HG03060 (cell line): ENCODE measurements around the gene IL11RA.

Source experiments
- ATAC-seq: cut with Tn5 transposase; IDR thresholded peaks from one replicate; pipeline ENCODE4 v1.9.1; 2021; ENCODE audit warnings: low read depth, moderate number of reproducible peaks; ENCODE audit not compliant: unreplicated experiment

Gene IL11RA

DNA sequence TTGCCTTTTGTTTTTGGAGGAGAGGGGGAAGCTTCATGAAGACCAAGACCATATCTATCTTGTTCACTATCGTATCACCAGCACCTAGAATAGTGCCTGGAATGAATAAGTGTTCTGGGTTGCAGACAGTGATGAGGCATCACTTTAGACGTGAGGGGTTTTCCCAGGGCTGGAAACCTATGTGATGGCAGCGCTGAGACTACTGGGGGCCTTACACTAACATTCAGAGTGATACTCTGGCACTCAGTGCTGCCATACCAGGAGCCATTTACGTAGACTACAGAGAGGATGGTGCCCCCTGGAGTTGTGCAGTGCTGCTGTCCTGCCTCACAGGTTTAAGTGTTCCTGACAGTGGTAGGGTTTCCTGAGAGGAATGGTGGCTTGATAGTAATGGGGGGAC is 32.2 kb downstream of the IL11RA start:
- no peak for ATAC-seq

DNA sequence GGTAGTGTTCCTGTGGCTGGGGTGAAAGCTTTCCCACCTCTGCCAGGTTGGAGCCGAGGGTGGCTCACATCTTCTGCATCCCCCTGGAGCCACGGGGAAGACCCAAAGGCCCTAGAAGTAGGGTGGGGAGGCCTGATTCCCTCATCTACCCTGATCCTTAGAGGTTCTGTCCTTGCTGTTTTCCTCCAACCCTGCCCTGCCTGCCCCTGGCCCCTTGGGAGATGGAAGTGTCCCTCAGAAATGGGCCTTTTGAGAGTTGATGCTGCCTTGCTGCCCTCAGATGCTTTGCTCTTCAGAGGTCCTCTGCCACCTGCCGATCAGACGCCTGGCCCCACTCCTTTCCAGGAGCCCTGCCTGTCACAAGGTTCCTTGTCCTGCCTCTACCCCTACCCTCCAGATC is 32.8 kb downstream of the IL11RA start:
- no peak for ATAC-seq

GRCh38 chr9:34685591-34685990 is 33.6 kb downstream of the IL11RA start:
- ATAC-seq: no peak

DNA sequence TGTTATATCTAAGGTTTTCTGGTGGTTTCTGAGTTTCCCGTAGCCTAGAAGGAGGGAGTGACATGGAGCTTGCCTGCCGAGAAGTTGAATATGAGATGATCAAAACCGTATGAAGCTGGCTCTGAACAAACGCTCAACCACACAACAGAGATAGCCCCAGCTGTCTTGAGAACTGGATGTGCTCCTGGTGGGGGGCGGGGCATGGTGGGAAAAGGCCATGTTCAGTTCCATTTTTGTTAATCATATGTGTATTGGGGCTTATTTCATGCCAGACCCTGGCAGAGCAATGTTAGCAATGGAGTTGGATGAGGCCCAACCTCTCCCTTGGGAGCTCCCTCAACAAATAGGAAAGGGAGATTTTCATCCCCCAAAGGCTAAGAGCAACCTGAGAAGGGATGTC is 34.2 kb downstream of the IL11RA start:
- ATAC-seq: no peak

GRCh38 chr9:34686732-34687131 is 34.7 kb downstream of the IL11RA start:
- ATAC-seq: no peak

GRCh38 chr9:34687276-34688030 is 35.5 kb downstream of the IL11RA start:
- ATAC-seq: no peak

GRCh38 chr9:34688329-34689115 is 36.5 kb downstream of the IL11RA start:
- no peak for ATAC-seq

DNA sequence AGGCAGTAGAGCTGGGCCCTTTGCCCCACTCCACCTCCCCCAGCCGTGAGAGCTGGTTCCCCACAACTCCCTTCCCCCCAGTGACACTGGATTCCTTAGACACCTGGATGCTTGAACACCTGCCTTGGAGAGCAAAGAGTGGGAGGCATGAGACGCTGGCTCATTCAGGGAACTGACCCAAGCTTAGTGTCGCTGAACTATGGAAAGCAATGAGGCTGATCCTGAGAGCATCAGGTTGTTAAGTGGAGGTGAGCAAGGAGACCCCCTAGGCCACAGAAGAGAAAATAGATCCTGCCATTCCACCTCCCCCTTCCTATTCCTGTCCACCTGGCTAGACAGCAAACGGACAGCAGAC is 37.1 kb downstream of the IL11RA start:
- ATAC-seq: no peak

GRCh38 chr9:34689512-34689911 is 37.5 kb downstream of the IL11RA start:
- ATAC-seq: no peak

DNA sequence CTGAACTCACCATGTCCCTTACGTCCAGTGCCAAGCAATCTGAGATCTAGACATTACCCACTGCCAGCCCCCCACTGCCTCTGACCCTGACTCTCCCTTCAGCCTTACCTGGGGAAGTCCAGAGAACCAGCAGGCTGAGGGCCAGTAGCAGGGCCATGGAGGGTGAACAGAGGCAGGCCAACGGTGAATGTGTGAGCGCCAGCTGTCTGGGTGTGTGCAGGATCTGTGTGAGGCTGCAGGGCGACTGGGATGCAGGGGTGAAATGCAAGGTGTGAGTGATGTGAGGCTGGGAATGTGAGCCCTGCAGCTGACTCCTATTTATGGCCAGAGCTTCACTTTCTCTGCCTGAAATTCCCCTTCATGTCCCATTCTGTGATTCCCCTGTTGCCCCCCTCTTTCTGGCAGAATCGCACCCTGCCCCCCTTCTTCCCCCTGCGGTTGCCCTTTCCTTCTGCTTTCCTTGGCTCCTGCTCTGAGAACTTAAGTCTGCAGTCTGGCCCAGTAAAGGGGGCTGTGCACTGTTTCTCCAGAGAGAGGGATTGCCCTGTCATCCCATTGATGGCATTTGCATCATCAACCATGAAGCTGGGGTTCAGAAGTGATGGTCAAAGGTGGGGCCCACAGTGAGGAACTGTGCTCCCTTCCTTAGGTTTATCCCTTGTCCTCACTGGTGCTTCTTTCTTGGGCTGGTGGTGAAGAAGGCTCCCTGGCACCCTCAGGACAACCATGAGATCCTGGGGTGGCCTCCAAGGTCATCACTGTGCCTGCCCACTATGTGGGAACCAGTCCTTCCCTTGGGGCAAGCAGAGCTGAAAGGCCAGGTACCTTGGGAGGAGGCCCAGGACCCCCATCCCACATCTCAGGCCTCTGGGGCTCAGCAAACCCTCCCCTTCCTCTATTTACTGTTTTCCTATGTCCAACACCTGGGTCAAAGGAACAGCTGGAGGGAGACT is 39.3 kb downstream of the IL11RA start, which contains the start of gene CCL19:
TSS of gene CCL19 (minus strand) at position 294 of the 953 bp plus-strand sequence. CDS start at position 157, 137 bp downstream.
- ATAC-seq: no peak

- no peak for ATAC-seq
These were observed 39.9 kb downstream of the IL11RA start for GRCh38 chr9:34691936-34692315.

DNA sequence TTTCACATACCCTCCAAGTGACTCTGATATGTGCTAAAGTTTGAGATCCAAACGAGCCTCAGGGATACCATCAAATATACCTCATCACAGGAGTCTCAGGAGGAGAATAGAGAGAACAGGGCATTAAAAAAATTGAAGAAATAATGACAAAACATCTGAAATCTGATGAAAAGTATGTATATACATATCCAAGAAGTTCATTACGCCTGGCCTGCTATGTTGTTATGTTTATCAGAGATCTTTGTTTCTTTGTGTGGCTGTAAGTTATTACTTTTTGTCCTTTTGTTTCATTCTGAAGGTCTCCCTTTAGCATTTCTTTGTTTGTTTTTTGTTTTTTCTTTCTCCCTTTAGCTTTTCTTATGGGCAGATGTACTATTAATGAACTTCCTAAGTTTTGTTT is 41.6 kb downstream of the IL11RA start:
- ATAC-seq: no peak

DNA sequence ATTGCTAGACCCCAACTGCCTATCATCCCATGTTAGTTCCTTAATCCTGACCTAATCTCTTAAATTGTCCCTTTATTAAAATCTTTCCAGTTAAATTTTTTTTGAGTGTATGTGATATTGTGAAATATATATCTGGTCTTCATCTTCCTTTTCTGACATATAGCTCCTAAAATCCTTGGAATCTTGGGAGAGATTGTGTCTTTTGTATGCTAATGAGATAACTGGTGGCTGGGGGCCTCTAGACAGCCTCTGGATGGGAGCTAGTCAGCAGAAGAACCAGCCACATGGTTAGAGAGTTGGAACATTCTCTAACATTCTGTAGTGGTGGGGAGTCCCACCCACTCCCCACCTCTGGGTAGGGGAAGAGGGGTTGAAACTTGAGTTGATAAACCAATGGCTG is 42.8 kb downstream of the IL11RA start:
- no peak for ATAC-seq

DNA sequence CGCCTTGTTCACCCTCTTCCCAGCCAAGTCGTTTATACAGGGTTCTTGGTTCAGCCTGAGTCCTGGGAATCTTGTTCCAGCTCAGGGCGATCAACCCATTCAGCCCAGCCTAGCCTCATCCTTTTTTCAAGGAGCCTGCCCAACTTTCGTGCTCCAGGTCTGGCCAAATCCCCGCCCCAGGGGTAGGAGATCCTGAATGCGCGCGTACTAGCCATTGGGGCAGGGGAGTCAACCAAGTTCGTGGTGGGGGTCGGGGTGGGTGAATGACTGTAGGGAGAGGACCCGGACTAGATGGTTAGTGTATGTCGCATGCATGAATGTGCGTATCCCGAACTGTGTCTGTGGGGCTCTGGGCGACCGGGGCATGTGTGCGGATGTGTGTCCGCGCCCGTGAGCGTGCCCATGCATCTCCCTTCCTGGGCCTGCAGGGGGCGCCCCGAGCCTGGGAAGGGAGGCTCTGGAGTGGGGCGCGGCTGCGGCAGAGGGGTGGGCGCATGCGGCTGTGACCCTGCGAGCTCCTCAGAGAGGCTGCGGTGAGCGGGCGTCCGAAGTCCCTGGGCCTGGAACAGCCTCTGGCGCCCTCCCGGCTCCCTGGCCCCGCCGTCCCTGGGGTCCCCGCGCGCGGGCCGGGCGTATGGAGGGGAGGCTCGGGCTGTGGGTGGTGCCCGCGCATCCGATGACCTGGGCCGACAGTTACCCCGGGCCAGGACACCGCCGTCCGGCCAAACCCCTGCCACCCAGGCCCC is 49.2 kb downstream of the IL11RA start:
- no peak for ATAC-seq

DNA sequence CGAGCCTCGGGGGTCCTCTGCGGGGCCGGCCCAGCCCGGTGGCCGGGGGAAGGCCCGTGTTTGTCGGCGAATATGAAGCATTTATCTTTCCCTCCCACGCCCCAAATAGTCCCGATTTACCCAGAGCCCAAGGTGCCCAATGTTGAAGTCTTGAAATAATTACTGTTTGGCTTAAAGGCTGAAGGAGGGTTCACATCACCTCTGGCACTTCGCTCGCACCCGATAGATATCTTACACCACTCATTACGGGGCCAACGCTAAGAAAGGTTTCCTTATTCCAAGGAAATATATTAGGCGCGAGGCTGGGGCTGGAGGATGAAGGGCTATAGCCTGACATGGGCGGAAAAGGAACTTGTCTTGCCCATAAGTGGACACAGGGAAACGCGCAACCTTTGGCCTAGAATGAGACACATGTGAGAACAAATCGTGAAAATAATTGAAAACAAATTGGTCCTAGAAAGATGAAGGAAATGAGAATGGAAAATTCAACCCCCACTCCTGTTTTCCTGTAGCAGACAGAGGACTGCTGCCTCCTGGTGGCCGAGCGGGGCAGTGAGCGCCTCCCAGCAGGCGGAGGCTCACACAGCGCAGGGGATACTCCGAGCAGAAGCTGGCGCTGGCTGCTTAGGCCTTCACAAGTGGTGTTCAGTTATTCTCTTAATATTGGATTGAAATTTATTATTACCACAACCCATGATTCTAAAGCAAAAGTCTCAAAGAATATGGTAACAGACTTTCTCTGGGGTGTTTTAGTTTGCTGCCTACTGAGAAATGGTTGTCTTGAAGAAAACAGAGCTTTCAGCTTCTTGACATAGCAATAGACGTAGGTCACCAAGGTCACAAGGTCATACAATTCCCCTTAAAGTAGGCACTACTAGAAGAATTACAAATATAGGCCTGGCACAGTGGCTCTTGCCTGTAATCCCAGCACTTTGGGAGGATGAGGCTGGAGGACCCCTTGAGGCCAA is 50.1 kb downstream of the IL11RA start:
- ATAC-seq: no peak

- ATAC-seq: no peak
These were observed 55.1 kb downstream of the IL11RA start for GRCh38 chr9:34707130-34707529.

DNA sequence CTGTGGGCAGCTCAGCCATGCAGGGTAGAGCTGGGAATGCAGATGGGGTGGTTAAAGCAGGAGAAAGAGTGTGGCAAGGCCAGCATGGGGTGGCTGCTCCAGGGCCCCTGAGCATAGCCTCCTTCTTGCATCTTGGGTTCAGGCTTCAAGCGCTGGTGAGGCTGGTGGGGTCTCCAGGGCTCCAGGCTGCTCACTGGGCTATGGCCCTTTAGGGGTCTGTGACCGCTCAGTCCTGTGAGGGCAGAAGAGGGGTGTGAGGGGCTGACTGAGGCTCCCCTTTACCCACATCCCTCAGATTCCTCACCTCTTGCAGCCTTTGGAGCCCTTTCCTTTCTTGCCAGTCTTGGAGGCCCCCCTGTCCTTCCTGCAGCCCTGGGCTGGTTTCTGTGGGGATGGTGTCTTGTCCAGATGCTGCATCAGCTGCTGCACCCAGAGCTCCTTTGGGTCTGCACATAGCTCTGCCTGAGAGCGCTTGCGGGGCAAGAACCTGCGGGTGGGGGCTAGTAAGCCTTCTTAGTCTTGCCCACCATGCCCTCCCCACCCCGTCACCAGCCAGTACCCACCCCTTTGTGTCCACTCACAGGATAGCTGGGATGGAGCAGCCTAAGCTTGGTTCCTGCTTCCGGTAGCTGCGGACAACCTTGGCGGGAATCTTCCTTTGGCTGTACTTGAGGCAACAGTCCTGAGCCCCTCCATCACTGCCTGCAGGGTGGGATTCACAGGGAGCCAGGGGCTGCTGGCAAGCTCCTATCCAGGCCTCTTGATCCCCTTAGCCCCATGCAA is 57.4 kb downstream of the IL11RA start:
- no peak for ATAC-seq

GRCh38 chr9:34710023-34710422 is 58.0 kb downstream of the IL11RA start, which contains the start of gene CCL21:
Gene CCL21 (minus strand): TSS chr9:34710136. CDS start chr9:34710066, 70 bp downstream.
- no peak for ATAC-seq
